AG08396 (cell line): ENCODE results near the gene FAM181A.

Experiments
- DNase-seq: peaks from one replicate; pipeline ENCODE4 v3.0.0; 2012; ENCODE audit warnings: low spot score, mixed read lengths

The FAM181A gene

GRCh38 chr14:93929048-93929535 is 1.9 kb downstream of the FAM181A start:
- no peak for DNase-seq

- DNase-seq, result no peak
These were observed 2.5 kb downstream of the FAM181A start for GRCh38 chr14:93929657-93930056.

GRCh38 chr14:93930296-93930988 is 3.3 kb downstream of the FAM181A start:
- DNase-seq, result no peak

GRCh38 chr14:93930989-93931307 is 3.8 kb downstream of the FAM181A start:
- no peak for DNase-seq

GRCh38 chr14:93932642-93933041 is 5.5 kb downstream of the FAM181A start:
- DNase-seq, result no peak

GRCh38 chr14:93935213-93935612 is 8.1 kb downstream of the FAM181A start:
- no peak for DNase-seq

GRCh38 chr14:93936245-93936644 is 9.1 kb downstream of the FAM181A start:
- no peak for DNase-seq

- DNase-seq, result no peak
These were observed 9.8 kb downstream of the FAM181A start for GRCh38 chr14:93936926-93937325.

GRCh38 chr14:93937519-93937918 is 10.4 kb downstream of the FAM181A start:
- no peak for DNase-seq

- DNase-seq, result no peak
These were observed 11.7 kb downstream of the FAM181A start for GRCh38 chr14:93938751-93939303.

- DNase-seq, result peak; percentile 86
These were observed 12.4 kb downstream of the FAM181A start for GRCh38 chr14:93939304-93940229.

- no peak for DNase-seq
These were observed 13.3 kb downstream of the FAM181A start for GRCh38 chr14:93940437-93940836.

- DNase-seq, result peak; percentile 71
These were observed 14.3 kb downstream of the FAM181A start for GRCh38 chr14:93941293-93941910.

- DNase-seq, result no peak
These were observed 15.9 kb downstream of the FAM181A start for GRCh38 chr14:93943052-93943451.

- no peak for DNase-seq
These were observed 16.8 kb downstream of the FAM181A start for GRCh38 chr14:93943930-93944329.

GRCh38 chr14:93944348-93945069 is 17.4 kb downstream of the FAM181A start:
- DNase-seq, result no peak

- no peak for DNase-seq
These were observed 17.9 kb downstream of the FAM181A start for GRCh38 chr14:93945070-93945399.

GRCh38 chr14:93946104-93946503 is 19.0 kb downstream of the FAM181A start:
- no peak for DNase-seq

GRCh38 chr14:93946541-93947090 is 19.5 kb downstream of the FAM181A start:
- DNase-seq, result no peak

- DNase-seq, result no peak
These were observed 20.1 kb downstream of the FAM181A start for GRCh38 chr14:93947282-93947681.

GRCh38 chr14:93949511-93950075 is 22.4 kb downstream of the FAM181A start:
- no peak for DNase-seq
